ENCODE measurements around the gene TTBK2.

GRCh38 chr15:42937143-42937542 is 16.6 kb upstream of the TTBK2 start:
- no peak for TF ChIP-seq CTCF (IDR thresholded peaks at IDR 0.05 in 4 of 5, conservative IDR thresholded peaks at IDR 0.05 in 1 of 5)
- TF ChIP-seq POLR2A (IDR thresholded peaks at IDR 0.05) = no peak

All from gastrocnemius medialis (tissue), 4 donors.